Measurements from ENCODE around the gene C11orf21. TPM values are rescaled to one million over a fixed set of nuclear protein-coding genes. Genes with fewer than 3 reads are reported as not detected.

The C11orf21 gene
- total and polyA plus RNA-seq, 2 of the 8 experiments (the other 6 are each of a cell fraction or from before 2014, with no cell fraction given), result not detected

DNA sequence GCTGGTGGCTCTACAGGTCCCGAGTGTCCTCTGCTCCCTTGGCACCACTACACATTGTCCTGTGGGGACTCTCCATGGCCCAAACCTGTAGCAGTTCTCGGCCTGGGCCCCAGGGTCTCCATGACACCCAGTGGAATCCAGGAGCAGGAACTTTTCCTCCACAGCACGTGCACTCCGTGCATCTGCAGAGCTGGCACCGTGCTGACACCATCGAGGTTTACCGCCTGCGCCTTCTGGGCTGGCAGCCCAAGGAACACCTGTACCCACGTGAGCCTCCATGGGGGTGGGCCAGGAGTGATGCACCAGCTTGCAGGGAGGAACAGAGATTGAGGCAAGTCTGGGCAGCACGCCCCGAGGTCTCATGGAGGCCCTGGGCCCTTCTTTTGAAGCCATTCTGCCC is 25.3 kb upstream of the C11orf21 start:
- no peak overlapping the region for H3K23ac ChIP-seq (ENCODE audit: insufficient read length)
- no peaks in the 10 kb centered on the region for H3K23me2 ChIP-seq (ENCODE audit: low read depth, low read length)
- H3K4me3 ChIP-seq (ENCODE audit: extremely low read depth in 1 of 4, insufficient read depth in 2 of 4, low read depth in 3 of 4, low read length in 4 of 4), result no peak overlapping the region
- H3K9ac ChIP-seq (replicated peaks in 1 of 4; ENCODE audit: extremely low read depth in 1 of 4, low read depth in 3 of 4, low read length in 3 of 4), result no peak overlapping the region
- H2BK5ac ChIP-seq (ENCODE audit: low read depth, low read length), result no peak overlapping the region
- TF ChIP-seq SIX5 (IDR thresholded peaks at IDR 0.05; ENCODE audit: low read depth, low read length), result no peak
- TF ChIP-seq JUND (IDR thresholded peaks at IDR 0.05; ENCODE audit: low read length), result no peak
- TF ChIP-seq, protein P1, sequence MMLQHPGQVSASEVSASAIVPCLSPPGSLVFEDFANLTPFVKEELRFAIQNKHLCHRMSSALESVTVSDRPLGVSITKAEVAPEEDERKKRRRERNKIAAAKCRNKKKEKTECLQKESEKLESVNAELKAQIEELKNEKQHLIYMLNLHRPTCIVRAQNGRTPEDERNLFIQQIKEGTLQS (IDR thresholded peaks at IDR 0.05; ENCODE audit: insufficient read depth, low read depth, low read length), result no peak
- no peak for TF ChIP-seq CTBP2 (IDR thresholded peaks at IDR 0.05; ENCODE audit: borderline replicate concordance, insufficient read depth, insufficient read length, low read length)
- TF ChIP-seq, protein P2, sequence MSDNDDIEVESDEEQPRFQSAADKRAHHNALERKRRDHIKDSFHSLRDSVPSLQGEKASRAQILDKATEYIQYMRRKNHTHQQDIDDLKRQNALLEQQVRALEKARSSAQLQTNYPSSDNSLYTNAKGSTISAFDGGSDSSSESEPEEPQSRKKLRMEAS (IDR thresholded peaks at IDR 0.05), result no peak
- no peak for TF ChIP-seq BCL11A (IDR thresholded peaks at IDR 0.05; ENCODE audit: low read depth in 2 of 2, low read length in 2 of 2)
- TF ChIP-seq EZH2 (IDR thresholded peaks at IDR 0.05; ENCODE audit: low read depth, low read length, severe bottlenecking), result no peak
- TF ChIP-seq NANOG (IDR thresholded peaks at IDR 0.05; ENCODE audit: insufficient read depth, low read depth, low read length, poor library complexity, severe bottlenecking), result no peak
- no peak for TF ChIP-seq YY1 (IDR thresholded peaks at IDR 0.05; ENCODE audit: low read depth, low read length)
- no peak overlapping the region for H3K14ac ChIP-seq (ENCODE audit: insufficient read length)
- H2BK12ac ChIP-seq (ENCODE audit: low read depth, low read length), result no peak overlapping the region
- H4K20me1 ChIP-seq (replicated peaks in 1 of 2; ENCODE audit: control insufficient read depth in 1 of 2, insufficient read depth in 2 of 2, low read length in 2 of 2), result no peaks in the 10 kb centered on the region
- H3K18ac ChIP-seq (ENCODE audit: extremely low read depth, low read length), result no peak overlapping the region; the same call in 1 of the 2 replicates
- DNase-seq (ENCODE audit: low read depth in 1 of 2, low spot score in 2 of 2), result no peak
- H3K9me3 ChIP-seq (ENCODE audit: insufficient read depth in 2 of 2, low read depth in 1 of 2, low read length in 1 of 2), result peaks cover 7 to 18% of the 10 kb centered on the region in 2 experiments; a peak in 3 of 4 replicates
- H2BK20ac ChIP-seq (ENCODE audit: low read length), result no peak overlapping the region
- no peaks in the 10 kb centered on the region for H3K27me3 ChIP-seq (replicated peaks in 1 of 4; ENCODE audit: control insufficient read depth in 3 of 4, extremely low read depth in 1 of 4, insufficient read depth in 3 of 4, low read length in 3 of 4)
- H3K36me3 ChIP-seq (ENCODE audit: control insufficient read depth in 2 of 4, insufficient read depth in 4 of 4, low read length in 3 of 4), result no peaks in the 10 kb centered on the region
- 95% methylated on average over 11 of the region's 11 CpGs; no CpG with 5 or more reads in 1 of the 2 experiments for whole genome bisulfite sequencing, 2 experiments (ENCODE audit: extremely low coverage in 1 of 2, insufficient coverage in 1 of 2, insufficient read length in 1 of 2, insufficient replicate concordance in 2 of 2, low coverage in 1 of 2, low lambda C conversion rate in 2 of 2, missing lambda C conversion rate in 1 of 2)
- no peak overlapping the region for H2BK15ac ChIP-seq (ENCODE audit: low read length)
- no peaks in the 10 kb centered on the region for H3K4me1 ChIP-seq (replicated peaks in 1 of 4; ENCODE audit: control insufficient read depth in 3 of 4, insufficient read depth in 4 of 4, low read length in 3 of 4)
- H3K79me1 ChIP-seq (ENCODE audit: low read depth, low read length), result no peaks in the 10 kb centered on the region
- no peak overlapping the region for H3K56ac ChIP-seq (replicated peaks; ENCODE audit: insufficient read length, low read depth, low read length)
- H3K4me2 ChIP-seq (ENCODE audit: insufficient read depth in 1 of 2, low read depth in 2 of 2, low read length in 2 of 2), result no peak overlapping the region
- no peak overlapping the region for H2BK120ac ChIP-seq (replicated peaks; ENCODE audit: low read depth, low read length)
- H3K4ac ChIP-seq (replicated peaks; ENCODE audit: insufficient read length, low read depth, low read length), result no peak overlapping the region
- no peak overlapping the region for H2AK5ac ChIP-seq (ENCODE audit: low read depth, low read length)
- CTCF ChIA-PET (ENCODE audit: partially characterized antibody), result interaction anchor here (1.2 to 2.2 kb wide), 2 partner anchors 10 to 21 kb away, joined by 3 to 10 read pairs; no protein-coding TSS in a partner anchor
- H4K91ac ChIP-seq (replicated peaks; ENCODE audit: insufficient read length, low read length), result no peak overlapping the region
- no peak for FAIRE-seq
- no peak overlapping the region for H4K5ac ChIP-seq (ENCODE audit: insufficient read length, low read depth, low read length)
- H3K79me2 ChIP-seq (ENCODE audit: control insufficient read depth in 1 of 2, insufficient read depth in 2 of 2, low read length in 2 of 2), result no peaks in the 10 kb centered on the region
- H4K8ac ChIP-seq (ENCODE audit: extremely low read depth, insufficient read depth, low read length), result no peak overlapping the region; the same call in 1 of the 2 replicates
- H3K27ac ChIP-seq (ENCODE audit: low read depth, low read length), result no peak overlapping the region
- POLR2A ChIA-PET (ENCODE audit: partially characterized antibody), result no interaction called here
- H2AFZ ChIP-seq (ENCODE audit: low read length), result no peak overlapping the region

Measured in H1 (cell line).